Measurements from ENCODE around the gene GYPB.
"Not testable (repeated sequence)": the region's sequence is repeated elsewhere in the genome, so short reads cannot be mapped to it uniquely, and the experiment has no call there.

GYPB gene

GRCh38 chr4:144008602-144009001, 10.6 kb downstream of the GYPB start:
- not testable (repeated sequence) for DNase-seq

GRCh38 chr4:144007960-144008359, 11.2 kb downstream of the GYPB start:
- DNase-seq: not testable (repeated sequence)

- not testable (repeated sequence) for DNase-seq
Measured at GRCh38 chr4:144006200-144006803, 12.9 kb downstream of the GYPB start.

- not testable (repeated sequence) for DNase-seq
Measured at GRCh38 chr4:144005558-144005953, 13.6 kb downstream of the GYPB start.

GRCh38 chr4:144004868-144005557, 14.2 kb downstream of the GYPB start:
- DNase-seq: not testable (repeated sequence)

GRCh38 chr4:144003890-144004265, 15.3 kb downstream of the GYPB start:
- DNase-seq: not testable (repeated sequence)

GRCh38 chr4:144003205-144003889, 15.8 kb downstream of the GYPB start:
- DNase-seq: not testable (repeated sequence)

GRCh38 chr4:144000331-144000995, 18.7 kb downstream of the GYPB start:
- DNase-seq: not testable (repeated sequence)

- not testable (repeated sequence) for DNase-seq
Measured at GRCh38 chr4:143996193-143996592, 23.0 kb downstream of the GYPB start.

GRCh38 chr4:143991761-143992160, 27.4 kb downstream of the GYPB start:
- DNase-seq: not testable (repeated sequence)

- DNase-seq: not testable (repeated sequence)
Measured at GRCh38 chr4:143990717-143991116, 28.5 kb downstream of the GYPB start.

- no peak for DNase-seq
Measured at GRCh38 chr4:143986180-143986579, 33.0 kb downstream of the GYPB start.

- DNase-seq: not testable (repeated sequence)
Measured at GRCh38 chr4:143980776-143981175, 38.4 kb downstream of the GYPB start.

GRCh38 chr4:143975527-143975926, 43.7 kb downstream of the GYPB start:
- DNase-seq: not testable (repeated sequence)

GRCh38 chr4:143974021-143974420, 45.2 kb downstream of the GYPB start:
- DNase-seq: not testable (repeated sequence)

GRCh38 chr4:143961075-143961474, 58.1 kb downstream of the GYPB start:
- DNase-seq: no peak

GRCh38 chr4:143955306-143955705, 63.9 kb downstream of the GYPB start:
- DNase-seq: not testable (repeated sequence)

- not testable (repeated sequence) for DNase-seq
Measured at GRCh38 chr4:143951458-143951972, 67.7 kb downstream of the GYPB start.

- DNase-seq: not testable (repeated sequence)
Measured at GRCh38 chr4:143950967-143951366, 68.2 kb downstream of the GYPB start.

GRCh38 chr4:143950185-143950584, 69.0 kb downstream of the GYPB start:
- not testable (repeated sequence) for DNase-seq

GRCh38 chr4:143947493-143947892, 71.7 kb downstream of the GYPB start:
- not testable (repeated sequence) for DNase-seq
